ENCODE results near the gene VPS16. TPM values are rescaled to one million over a fixed set of nuclear protein-coding genes. Genes with fewer than 3 reads are reported as not detected.

The VPS16 gene
- total and polyA plus RNA-seq, 2 of the 13 experiments (the other 11 are each of a cell fraction or from before 2014, with no cell fraction given) = 34.2 to 35.4 TPM

DNA sequence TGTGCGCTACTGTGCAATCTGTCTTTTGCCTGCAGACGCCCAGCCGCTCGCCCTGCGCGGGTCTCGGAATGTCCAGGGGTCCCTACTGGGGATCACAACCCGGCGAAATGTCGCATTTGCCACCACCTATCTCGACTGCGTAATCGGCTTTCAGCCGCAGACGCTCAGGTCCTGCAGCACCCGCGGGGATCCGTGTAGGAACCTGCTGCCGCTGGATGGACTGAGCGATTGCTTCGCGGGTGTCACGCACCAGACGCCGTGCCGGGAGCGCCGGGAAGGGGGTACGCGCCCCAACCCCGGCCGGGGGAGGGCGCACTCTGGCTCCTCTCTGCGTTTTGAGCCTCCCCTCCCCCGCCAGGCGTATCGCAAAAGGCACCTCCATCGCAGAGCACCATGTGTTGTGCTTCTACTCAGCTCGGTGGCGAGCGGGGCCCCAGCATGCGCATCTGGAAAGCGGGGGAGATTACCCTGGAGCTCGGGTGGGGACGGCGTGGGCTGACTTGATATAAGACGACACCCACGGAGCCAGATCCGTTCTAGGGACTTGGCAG, 32.0 kb downstream of the VPS16 start (continued):
- TF ChIP-seq NBN (conservative IDR thresholded peaks at IDR 0.05) = no peak
- TF ChIP-seq KDM6A (CRISPR knock-in tag; IDR thresholded peaks at IDR 0.05; ENCODE audit: low read depth) = no peak
- TF ChIP-seq ZNF841 (CRISPR knock-in tag; IDR thresholded peaks at IDR 0.05; ENCODE audit: borderline replicate concordance) = no peak
- TF ChIP-seq RAD51 (IDR thresholded peaks at IDR 0.05; ENCODE audit: borderline replicate concordance) = no peak
- TF ChIP-seq ZFP36L1 (CRISPR knock-in tag; IDR thresholded peaks at IDR 0.05) = no peak
- no peak for TF ChIP-seq RELA (CRISPR knock-in tag; IDR thresholded peaks at IDR 0.05)
- no peak for TF ChIP-seq SMARCC2 (IDR thresholded peaks at IDR 0.05)
- peak; percentile 72; the same call in 1 of the 2 replicates for TF ChIP-seq RARG (CRISPR knock-in tag; IDR thresholded peaks at IDR 0.05; ENCODE audit: low read depth)
- no peak for TF ChIP-seq HDAC1 (CRISPR knock-in tag; IDR thresholded peaks at IDR 0.05)
- no peak for TF ChIP-seq ZBTB20 (CRISPR knock-in tag; IDR thresholded peaks at IDR 0.05; ENCODE audit: borderline replicate concordance, low read depth)
- TF ChIP-seq, protein P1, sequence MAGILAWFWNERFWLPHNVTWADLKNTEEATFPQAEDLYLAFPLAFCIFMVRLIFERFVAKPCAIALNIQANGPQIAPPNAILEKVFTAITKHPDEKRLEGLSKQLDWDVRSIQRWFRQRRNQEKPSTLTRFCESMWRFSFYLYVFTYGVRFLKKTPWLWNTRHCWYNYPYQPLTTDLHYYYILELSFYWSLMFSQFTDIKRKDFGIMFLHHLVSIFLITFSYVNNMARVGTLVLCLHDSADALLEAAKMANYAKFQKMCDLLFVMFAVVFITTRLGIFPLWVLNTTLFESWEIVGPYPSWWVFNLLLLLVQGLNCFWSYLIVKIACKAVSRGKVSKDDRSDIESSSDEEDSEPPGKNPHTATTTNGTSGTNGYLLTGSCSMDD (CRISPR knock-in tag; IDR thresholded peaks at IDR 0.05) = no peak
- TF ChIP-seq, protein P2, sequence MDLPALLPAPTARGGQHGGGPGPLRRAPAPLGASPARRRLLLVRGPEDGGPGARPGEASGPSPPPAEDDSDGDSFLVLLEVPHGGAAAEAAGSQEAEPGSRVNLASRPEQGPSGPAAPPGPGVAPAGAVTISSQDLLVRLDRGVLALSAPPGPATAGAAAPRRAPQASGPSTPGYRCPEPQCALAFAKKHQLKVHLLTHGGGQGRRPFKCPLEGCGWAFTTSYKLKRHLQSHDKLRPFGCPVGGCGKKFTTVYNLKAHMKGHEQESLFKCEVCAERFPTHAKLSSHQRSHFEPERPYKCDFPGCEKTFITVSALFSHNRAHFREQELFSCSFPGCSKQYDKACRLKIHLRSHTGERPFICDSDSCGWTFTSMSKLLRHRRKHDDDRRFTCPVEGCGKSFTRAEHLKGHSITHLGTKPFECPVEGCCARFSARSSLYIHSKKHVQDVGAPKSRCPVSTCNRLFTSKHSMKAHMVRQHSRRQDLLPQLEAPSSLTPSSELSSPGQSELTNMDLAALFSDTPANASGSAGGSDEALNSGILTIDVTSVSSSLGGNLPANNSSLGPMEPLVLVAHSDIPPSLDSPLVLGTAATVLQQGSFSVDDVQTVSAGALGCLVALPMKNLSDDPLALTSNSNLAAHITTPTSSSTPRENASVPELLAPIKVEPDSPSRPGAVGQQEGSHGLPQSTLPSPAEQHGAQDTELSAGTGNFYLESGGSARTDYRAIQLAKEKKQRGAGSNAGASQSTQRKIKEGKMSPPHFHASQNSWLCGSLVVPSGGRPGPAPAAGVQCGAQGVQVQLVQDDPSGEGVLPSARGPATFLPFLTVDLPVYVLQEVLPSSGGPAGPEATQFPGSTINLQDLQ (CRISPR knock-in tag; IDR thresholded peaks at IDR 0.05) = no peak
- no peak for TF ChIP-seq TGIF2 (CRISPR knock-in tag; IDR thresholded peaks at IDR 0.05)
- TF ChIP-seq YY1 (IDR thresholded peaks at IDR 0.05; ENCODE audit: insufficient read depth, insufficient replicate concordance, low read depth, low read length) = no peak
- TF ChIP-seq ELF3 (CRISPR knock-in tag; IDR thresholded peaks at IDR 0.05) = 0 out of 2 replicates have a peak, but pooled peaks have one; percentile 51
- TF ChIP-seq, protein P3, sequence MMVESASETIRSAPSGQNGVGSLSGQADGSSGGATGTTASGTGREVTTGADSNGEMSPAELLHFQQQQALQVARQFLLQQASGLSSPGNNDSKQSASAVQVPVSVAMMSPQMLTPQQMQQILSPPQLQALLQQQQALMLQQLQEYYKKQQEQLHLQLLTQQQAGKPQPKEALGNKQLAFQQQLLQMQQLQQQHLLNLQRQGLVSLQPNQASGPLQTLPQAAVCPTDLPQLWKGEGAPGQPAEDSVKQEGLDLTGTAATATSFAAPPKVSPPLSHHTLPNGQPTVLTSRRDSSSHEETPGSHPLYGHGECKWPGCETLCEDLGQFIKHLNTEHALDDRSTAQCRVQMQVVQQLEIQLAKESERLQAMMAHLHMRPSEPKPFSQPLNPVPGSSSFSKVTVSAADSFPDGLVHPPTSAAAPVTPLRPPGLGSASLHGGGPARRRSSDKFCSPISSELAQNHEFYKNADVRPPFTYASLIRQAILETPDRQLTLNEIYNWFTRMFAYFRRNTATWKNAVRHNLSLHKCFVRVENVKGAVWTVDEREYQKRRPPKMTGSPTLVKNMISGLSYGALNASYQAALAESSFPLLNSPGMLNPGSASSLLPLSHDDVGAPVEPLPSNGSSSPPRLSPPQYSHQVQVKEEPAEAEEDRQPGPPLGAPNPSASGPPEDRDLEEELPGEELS (CRISPR knock-in tag; IDR thresholded peaks at IDR 0.05) = peak; percentile 15; the same call in 1 of the 2 replicates
- TF ChIP-seq HOXD1 (CRISPR knock-in tag; IDR thresholded peaks at IDR 0.05) = peak; percentile 93; the same call in 1 of the 2 replicates
- TF ChIP-seq ZNF839 (CRISPR knock-in tag; IDR thresholded peaks at IDR 0.05; ENCODE audit: borderline replicate concordance) = no peak
- TF ChIP-seq, protein P4, sequence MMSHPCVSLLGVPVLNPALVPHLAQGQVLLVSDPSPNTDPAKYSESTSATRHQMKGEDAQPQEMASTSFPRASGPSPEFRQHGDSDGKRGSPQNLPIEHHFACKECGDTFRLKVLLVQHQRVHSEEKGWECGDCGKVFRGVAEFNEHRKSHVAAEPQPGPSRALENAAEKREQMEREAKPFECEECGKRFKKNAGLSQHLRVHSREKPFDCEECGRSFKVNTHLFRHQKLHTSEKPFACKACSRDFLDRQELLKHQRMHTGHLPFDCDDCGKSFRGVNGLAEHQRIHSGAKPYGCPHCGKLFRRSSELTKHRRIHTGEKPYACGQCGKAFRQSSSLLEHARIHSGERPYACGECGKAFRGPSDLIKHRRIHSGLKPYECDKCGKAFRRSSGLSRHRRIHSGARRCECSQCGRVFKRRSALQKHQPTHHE (CRISPR knock-in tag; IDR thresholded peaks at IDR 0.05; ENCODE audit: borderline replicate concordance) = no peak; the same call in 1 of the 2 replicates
- no peak for TF ChIP-seq FOXK2 (IDR thresholded peaks at IDR 0.05)
- TF ChIP-seq KMT2A (CRISPR knock-in tag; IDR thresholded peaks at IDR 0.05) = peak; percentile 55; the same call in 1 of the 2 replicates
- TF ChIP-seq FOXK1 (CRISPR knock-in tag; IDR thresholded peaks at IDR 0.05; ENCODE audit: borderline replicate concordance, low read depth) = no peak
- peak; percentile 68; the same call in 1 of the 2 replicates for TF ChIP-seq BRCA1 (CRISPR knock-in tag; IDR thresholded peaks at IDR 0.05)
- no peak; the same call in 1 of the 2 replicates for TF ChIP-seq ZNF160 (CRISPR knock-in tag; IDR thresholded peaks at IDR 0.05)
- no peak for TF ChIP-seq TCF12 (IDR thresholded peaks at IDR 0.05)
- TF ChIP-seq TCF12 (CRISPR knock-in tag; IDR thresholded peaks at IDR 0.05) = 0 out of 2 replicates have a peak, but pooled peaks have one; percentile 49

Measured in HepG2 (cell line).